HFFc6 (cell line): ENCODE measurements around the gene ATG12. TPM values are rescaled to one million over a fixed set of nuclear protein-coding genes. Genes with fewer than 3 reads are reported as not detected.

Source experiments
- DNase-seq: peaks from one replicate; pipeline ENCODE4 v3.0.0-alpha.2; 2018
- H3K27ac Mint-ChIP-seq: 2 replicates; pipeline ENCODE4 v1.8.0; 2020; ENCODE audit warnings: mild to moderate bottlenecking, mixed read lengths
- H3K27me3 Mint-ChIP-seq: 2 replicates; pipeline ENCODE4 v1.8.0; 2021; ENCODE audit warnings: mild to moderate bottlenecking, moderate library complexity, mixed read lengths; ENCODE audit not compliant: insufficient read depth
- H3K36me3 Mint-ChIP-seq: 2 replicates; pipeline ENCODE4 v1.8.0; 2021; ENCODE audit warnings: low read depth, mixed read lengths
- H3K4me1 Mint-ChIP-seq: 2 replicates; pipeline ENCODE4 v1.8.0; 2020; ENCODE audit warnings: low read depth, mixed read lengths
- H3K4me3 Mint-ChIP-seq: 2 replicates; pipeline ENCODE4 v1.8.0; 2020; ENCODE audit warnings: mild to moderate bottlenecking, moderate library complexity, mixed read lengths
- H3K9me3 Mint-ChIP-seq: 2 replicates; pipeline ENCODE4 v1.8.0; 2020; ENCODE audit warnings: mild to moderate bottlenecking, mixed read lengths
- CTCF ChIP-seq: fragments of 200-600 bp; sonication (generic); IDR thresholded peaks from 2 replicates; pipeline ENCODE4 v1.5.0; 2021; ENCODE audit warnings: antibody characterized with exemption, mild to moderate bottlenecking
- total RNA-seq, 6 experiments: library from RNA; stranded (reverse); fragmentation: NEBNext Ultra II Directional; extraction: Animal tissue kit (Norgen Biotek cat#: 25700); gene quantifications; 2 replicates in 1 of 6; 3 replicates in 5 of 6; pipeline ENCODE4 v1.2.3, GENCODE V29; 2021

ATG12 gene
- total RNA-seq, 6 experiments from 2014 or later, result 58.3 to 75.9 (median 63.3) TPM

DNA sequence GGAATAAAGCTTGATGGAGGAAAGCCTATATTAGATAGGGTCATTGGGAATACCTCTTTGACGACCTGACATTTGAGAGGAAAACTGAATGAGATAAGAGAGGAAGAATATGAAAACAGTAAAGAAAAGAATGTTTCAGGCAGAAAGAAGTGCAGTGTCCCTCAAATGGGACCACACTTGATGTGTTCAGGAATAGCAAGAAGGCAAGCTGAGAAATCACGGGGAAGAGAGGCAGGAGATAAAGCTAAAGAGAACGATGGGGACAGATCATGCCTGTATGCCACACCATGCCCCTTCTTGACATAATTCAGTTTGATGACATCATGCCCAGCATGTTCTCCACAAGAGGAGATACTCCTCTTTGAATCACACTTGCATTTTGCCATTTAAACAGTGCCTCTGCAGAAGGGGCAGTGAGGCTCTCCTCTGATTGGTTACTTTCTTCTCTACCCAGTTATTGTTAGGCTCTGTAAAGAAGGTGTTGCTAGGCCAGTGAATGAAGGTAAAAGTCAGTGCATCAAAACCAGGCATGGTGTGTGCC, 8.0 kb upstream of the ATG12 start:
- Mint-ChIP-seq H3K9me3 (no peaks in the 10 kb centered on the region), H3K27me3 (no peaks in the 10 kb centered on the region), H3K36me3 (peaks cover 12% of the 10 kb centered on the region), H3K4me1 (peaks cover 35% of the 10 kb centered on the region), H3K4me3 (no peak overlapping the region), H3K27ac (no peak overlapping the region)
- DNase-seq, result no peak
- no peak for TF ChIP-seq CTCF

- TF ChIP-seq CTCF, result no peak
- Mint-ChIP-seq H3K27ac (no peak overlapping the region), H3K4me1 (peaks cover 54% of the 10 kb centered on the region)
These were observed 5.9 kb upstream of the ATG12 start for GRCh38 chr5:115847290-115847689.

GRCh38 chr5:115844321-115844817, 3.0 kb upstream of the ATG12 start:
- peaks cover 40% of the 10 kb centered on the region for H3K4me1 Mint-ChIP-seq
- H3K4me3 Mint-ChIP-seq, result no peak overlapping the region
- no peak for TF ChIP-seq CTCF
- H3K27me3 Mint-ChIP-seq, result peaks cover 2% of the 10 kb centered on the region
- no peak overlapping the region for H3K27ac Mint-ChIP-seq
- DNase-seq, result no peak
- no peaks in the 10 kb centered on the region for H3K9me3 Mint-ChIP-seq
- peaks cover 12% of the 10 kb centered on the region for H3K36me3 Mint-ChIP-seq

More at GRCh38 chr5:115847290-115847689, 5.9 kb upstream of the ATG12 start:
- H3K36me3 Mint-ChIP-seq, result no peaks in the 10 kb centered on the region
- no peaks in the 10 kb centered on the region for H3K9me3 Mint-ChIP-seq
- H3K27me3 Mint-ChIP-seq, result no peaks in the 10 kb centered on the region
- no peak overlapping the region for H3K4me3 Mint-ChIP-seq
- DNase-seq, result no peak

GRCh38 chr5:115843444-115844130, 2.2 kb upstream of the ATG12 start:
- peaks cover 18% of the 10 kb centered on the region for H3K36me3 Mint-ChIP-seq

GRCh38 chr5:115842952-115843351, 1.6 kb upstream of the ATG12 start:
- H3K27me3 Mint-ChIP-seq, result peaks cover 2% of the 10 kb centered on the region
- H3K9me3 Mint-ChIP-seq, result no peaks in the 10 kb centered on the region
- peaks cover 49% of the 10 kb centered on the region for H3K4me1 Mint-ChIP-seq
- H3K27ac Mint-ChIP-seq, result peak overlapping the region; percentile 92; the same call in 1 of the 2 replicates
- TF ChIP-seq CTCF, result no peak
- H3K4me3 Mint-ChIP-seq, result peak overlapping the region; percentile 92
- no peak for DNase-seq
- H3K36me3 Mint-ChIP-seq, result peaks cover 18% of the 10 kb centered on the region

More at GRCh38 chr5:115843444-115844130, 2.2 kb upstream of the ATG12 start:
- DNase-seq, result no peak
- H3K27me3 Mint-ChIP-seq, result peaks cover 2% of the 10 kb centered on the region
- TF ChIP-seq CTCF, result no peak
- peak overlapping the region; percentile 92 for H3K4me3 Mint-ChIP-seq
- H3K27ac Mint-ChIP-seq, result no peak overlapping the region
- no peaks in the 10 kb centered on the region for H3K9me3 Mint-ChIP-seq
- H3K4me1 Mint-ChIP-seq, result peaks cover 42% of the 10 kb centered on the region
